Activated naive CD4-positive, alpha-beta T cell treated with anti-CD3 and anti-CD28 coated beads, Interleukin-2, amount 10 ng/mL, durations not matched to agents 7 days and 5 days (primary cell): ENCODE results near the gene MT1G.
"Not testable (repeated sequence)": the region's sequence is repeated elsewhere in the genome, so short reads cannot be mapped to it uniquely, and the experiment has no call there.

Experiments used
- CTCF ChIA-PET: fragments of 350-600 bp; sonication (Branson Sonifier 250); formaldehyde crosslinking; loops from one replicate; lab custom pipeline; 2021; ENCODE audit warnings: antibody characterized with exemption; lab: Charles Lee
- DNase-seq: peaks from one replicate; pipeline ENCODE4 v3.0.0-alpha.2; 2020
- H3K27ac Mint-ChIP-seq: one replicate; pipeline ENCODE4 v1.8.0; 2021; ENCODE audit warnings: mild to moderate bottlenecking, moderate library complexity, mixed read lengths
- H3K27me3 Mint-ChIP-seq: one replicate; pipeline ENCODE4 v1.8.0; 2021; ENCODE audit warnings: mild to moderate bottlenecking, mixed read lengths
- H3K36me3 Mint-ChIP-seq: one replicate; pipeline ENCODE4 v1.8.0; 2021; ENCODE audit warnings: mixed read lengths
- H3K4me1 Mint-ChIP-seq: one replicate; pipeline ENCODE4 v1.8.0; 2021; ENCODE audit warnings: mixed read lengths
- H3K4me3 Mint-ChIP-seq: one replicate; pipeline ENCODE4 v1.8.0; 2021; ENCODE audit warnings: mild to moderate bottlenecking, moderate library complexity, mixed read lengths
- H3K9me3 Mint-ChIP-seq: one replicate; pipeline ENCODE4 v1.8.0; 2021; ENCODE audit warnings: mixed read lengths

The MT1G gene

DNA sequence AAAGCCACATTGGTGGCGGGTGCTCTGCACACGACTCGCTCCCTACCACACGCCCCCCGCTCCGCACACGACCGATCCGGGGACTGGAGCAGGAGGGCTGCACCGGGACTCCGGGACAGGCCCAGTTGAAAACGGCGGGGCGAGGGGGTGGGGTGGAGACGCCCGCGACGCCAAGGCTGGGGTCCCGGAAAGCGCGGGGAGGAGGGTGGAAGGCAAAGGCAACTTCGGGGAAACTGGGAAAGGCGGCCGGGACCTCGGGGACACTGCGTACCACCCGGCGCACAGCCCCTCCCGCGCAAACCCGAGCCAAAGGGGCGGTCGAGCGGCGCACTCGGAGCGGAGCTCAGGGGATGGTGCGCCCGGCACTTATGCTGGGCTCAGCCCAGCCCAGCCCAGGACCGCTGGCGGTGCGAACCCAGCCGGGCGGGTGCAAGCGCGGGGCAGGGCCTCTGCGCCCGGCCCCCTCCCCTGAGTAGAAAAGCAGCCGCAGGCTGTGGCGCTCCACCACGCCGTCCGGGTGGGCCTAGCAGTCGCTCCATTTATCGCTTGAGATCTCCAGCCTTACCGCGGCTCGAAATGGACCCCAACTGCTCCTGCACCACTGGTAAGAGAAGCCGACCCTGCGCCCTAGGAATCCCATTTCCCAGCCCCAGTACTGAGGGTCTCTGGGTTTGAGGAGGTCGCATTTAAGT lies 35.6 kb downstream of the MT1G start, which contains the start of gene MT1M:
Gene MT1M (plus strand): TSS at position 504 of the 692 bp plus-strand sequence. CDS start 73 bp downstream, at position 577.
- H3K4me3 Mint-ChIP-seq = peak within 1 kb of the TSS; percentile 39
- CTCF ChIA-PET = no interaction called here

GRCh38 chr16:56631832-56632155 lies 36.1 kb downstream of the MT1G start:
- Mint-ChIP-seq H3K27me3 (peaks cover 93% of the 10 kb centered on the region), H3K4me3 (peak overlapping the region; percentile 39), H3K27ac (no peak overlapping the region), H3K4me1 (peaks cover 32% of the 10 kb centered on the region), H3K9me3 (no peaks in the 10 kb centered on the region), H3K36me3 (no peaks in the 10 kb centered on the region)
- CTCF ChIA-PET = interaction anchor here (2.2 to 2.3 kb wide), 2 partner anchors 11 to 25 kb away, joined by 4 to 12 read pairs; no protein-coding TSS in a partner anchor
- DNase-seq = no peak

More for the DNA sequence above, 35.6 kb downstream of the MT1G start, which contains the start of gene MT1M:
- Mint-ChIP-seq H3K9me3 (no peaks in the 10 kb centered on the region), H3K4me1 (peaks cover 32% of the 10 kb centered on the region), H3K27me3 (peaks cover 93% of the 10 kb centered on the region), H3K36me3 (no peaks in the 10 kb centered on the region), H3K27ac (no peak within 1 kb of the TSS)
- DNase-seq = no peak

- Mint-ChIP-seq H3K27ac (no peak overlapping the region), H3K27me3 (peaks cover 93% of the 10 kb centered on the region), H3K4me3 (no peak overlapping the region), H3K9me3 (no peaks in the 10 kb centered on the region), H3K36me3 (no peaks in the 10 kb centered on the region), H3K4me1 (peaks cover 31% of the 10 kb centered on the region)
- no peak for DNase-seq
- CTCF ChIA-PET = interaction anchor here (2.2 to 2.3 kb wide), 2 partner anchors 11 to 25 kb away, joined by 4 to 12 read pairs; no protein-coding TSS in a partner anchor
These were observed 36.7 kb downstream of the MT1G start for GRCh38 chr16:56631197-56631596.

DNA sequence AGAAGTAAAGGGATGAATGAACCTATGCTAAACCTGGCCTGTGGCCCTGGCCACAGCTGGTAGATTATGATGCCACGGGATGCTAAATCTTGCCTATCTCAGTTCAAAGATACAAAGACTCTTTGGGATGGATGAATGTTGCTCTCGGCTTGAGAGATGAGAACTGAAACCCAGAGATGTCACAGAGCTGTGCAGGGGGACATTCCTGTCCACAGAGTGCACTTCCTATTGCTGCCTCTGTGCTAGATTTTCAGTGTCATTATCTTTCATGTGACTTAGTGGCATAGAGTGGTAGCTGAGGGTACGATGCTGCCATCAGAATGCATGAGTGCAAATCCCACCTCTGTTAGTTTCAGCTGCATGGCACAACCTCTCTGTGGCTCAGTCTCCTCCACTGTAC lies 37.7 kb downstream of the MT1G start:
- no peak for DNase-seq
- CTCF ChIA-PET = interaction anchor here (0.9 to 2.3 kb wide), 3 partner anchors 12 to 73 kb away, joined by 3 to 12 read pairs (median 4); no protein-coding TSS in a partner anchor
- peaks cover 93% of the 10 kb centered on the region for H3K27me3 Mint-ChIP-seq
- no peaks in the 10 kb centered on the region for H3K36me3 Mint-ChIP-seq
- no peak overlapping the region for H3K27ac Mint-ChIP-seq
- H3K9me3 Mint-ChIP-seq = no peaks in the 10 kb centered on the region
- no peak overlapping the region for H3K4me3 Mint-ChIP-seq
- H3K4me1 Mint-ChIP-seq = peaks cover 32% of the 10 kb centered on the region

DNA sequence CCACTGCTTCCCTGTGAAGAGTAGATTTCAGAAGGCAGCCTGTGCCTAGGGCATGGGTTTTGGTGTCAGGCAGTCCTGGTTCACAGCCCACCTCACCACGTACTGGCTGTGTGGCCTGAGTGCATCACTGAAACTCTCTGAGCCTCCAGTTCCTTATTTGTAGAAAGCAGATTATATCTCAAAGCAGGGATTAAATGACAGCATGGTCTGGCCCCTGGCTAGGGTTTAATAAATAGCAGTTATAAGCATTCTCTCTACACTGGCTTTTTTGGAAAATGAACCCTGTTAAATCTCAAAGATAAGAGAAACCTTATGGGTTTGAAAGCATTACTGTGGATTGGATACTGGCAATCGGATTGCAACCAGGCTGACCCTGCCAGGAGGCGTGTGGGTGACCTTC lies 38.3 kb downstream of the MT1G start:
- Mint-ChIP-seq H3K9me3 (no peaks in the 10 kb centered on the region), H3K4me1 (peaks cover 30% of the 10 kb centered on the region), H3K4me3 (no peak overlapping the region), H3K27ac (no peak overlapping the region), H3K36me3 (no peaks in the 10 kb centered on the region), H3K27me3 (peaks cover 93% of the 10 kb centered on the region)
- no peak for DNase-seq
- CTCF ChIA-PET = interaction anchor here (2.2 to 2.3 kb wide), 2 partner anchors 13 to 23 kb away, joined by 4 to 12 read pairs; no protein-coding TSS in a partner anchor

GRCh38 chr16:56628486-56629350 lies 39.1 kb downstream of the MT1G start:
- Mint-ChIP-seq H3K27ac (peak overlapping the region; percentile 3), H3K9me3 (no peaks in the 10 kb centered on the region), H3K36me3 (peaks cover 2% of the 10 kb centered on the region), H3K4me3 (no peak overlapping the region), H3K4me1 (peaks cover 32% of the 10 kb centered on the region), H3K27me3 (peaks cover 90% of the 10 kb centered on the region)
- DNase-seq = no peak
- CTCF ChIA-PET = no interaction called here

DNA sequence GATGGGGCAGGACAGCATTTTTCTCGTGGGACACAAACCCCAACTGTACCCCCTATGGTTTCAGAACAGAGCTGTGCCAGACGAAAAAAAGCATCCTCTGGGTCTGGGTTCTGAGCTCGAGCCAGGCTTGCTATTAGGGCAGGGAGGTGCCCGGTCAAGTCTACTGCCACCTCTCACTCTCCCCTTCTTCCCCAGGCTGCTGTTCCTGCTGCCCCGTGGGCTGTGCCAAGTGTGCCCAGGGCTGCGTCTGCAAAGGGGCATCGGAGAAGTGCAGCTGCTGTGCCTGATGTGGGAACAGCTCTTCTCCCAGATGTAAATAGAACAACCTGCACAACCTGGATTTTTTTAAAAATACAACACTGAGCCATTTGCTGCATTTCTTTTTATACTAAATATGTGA lies 41.2 kb downstream of the MT1G start:
- CTCF ChIA-PET = interaction anchor here (1.3 kb wide), 1 partner anchor 18 kb away, joined by 4 read pairs; no protein-coding TSS in a partner anchor

GRCh38 chr16:56625943-56626654 lies 41.8 kb downstream of the MT1G start:
- Mint-ChIP-seq H3K4me3 (peak overlapping the region; percentile 79), H3K27ac (peak overlapping the region; percentile 62), H3K9me3 (no peaks in the 10 kb centered on the region), H3K27me3 (peaks cover 83% of the 10 kb centered on the region), H3K36me3 (peaks cover 2% of the 10 kb centered on the region), H3K4me1 (peaks cover 22% of the 10 kb centered on the region)
- CTCF ChIA-PET = interaction anchor here (1.3 kb wide), 1 partner anchor 18 kb away, joined by 4 read pairs; no protein-coding TSS in a partner anchor
- no peak for DNase-seq

More for the DNA sequence above, 41.2 kb downstream of the MT1G start:
- no peak for DNase-seq
- Mint-ChIP-seq H3K27me3 (peaks cover 83% of the 10 kb centered on the region), H3K4me1 (peaks cover 24% of the 10 kb centered on the region), H3K4me3 (peak overlapping the region; percentile 79), H3K9me3 (no peaks in the 10 kb centered on the region), H3K27ac (no peak overlapping the region), H3K36me3 (peaks cover 2% of the 10 kb centered on the region)

DNA sequence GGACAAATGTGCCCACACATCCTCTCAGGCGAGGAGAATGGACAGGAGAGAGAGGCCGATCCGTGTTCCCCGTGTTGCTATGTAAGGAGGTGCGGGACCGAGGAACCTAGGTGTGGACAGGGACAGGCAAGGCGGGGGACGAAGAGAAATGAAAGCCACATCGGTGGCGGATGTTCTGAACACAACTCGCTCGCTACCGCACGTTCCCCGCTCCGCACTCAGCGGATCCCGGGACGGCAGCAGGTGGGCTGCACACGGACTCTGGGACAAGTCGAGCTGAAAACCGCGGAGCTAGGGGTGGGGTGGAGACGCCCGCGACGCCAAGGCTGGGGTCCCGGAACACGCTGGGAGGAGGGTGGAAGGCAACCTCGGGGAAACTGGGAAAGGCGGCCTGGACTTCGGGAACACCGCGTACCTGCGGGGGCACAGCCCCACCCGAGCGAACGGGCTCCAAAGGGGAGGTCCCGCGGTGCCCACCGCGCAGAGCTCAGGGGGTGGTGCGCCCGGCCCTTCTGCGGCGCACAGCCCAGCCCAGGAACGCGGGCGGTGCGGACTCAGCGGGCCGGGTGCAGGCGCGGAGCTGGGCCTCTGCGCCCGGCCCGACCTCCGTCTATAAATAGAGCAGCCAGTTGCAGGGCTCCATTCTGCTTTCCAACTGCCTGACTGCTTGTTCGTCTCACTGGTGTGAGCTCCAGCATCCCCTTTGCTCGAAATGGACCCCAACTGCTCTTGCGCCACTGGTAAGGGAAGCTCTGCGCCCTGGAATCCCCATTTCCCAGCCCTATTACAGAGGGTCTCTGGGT lies 42.5 kb downstream of the MT1G start, which contains the start of gene MT1E:
Gene MT1E (plus strand): TSS at position 642 of the 803 bp plus-strand sequence. CDS start 71 bp downstream, at position 713.
- Mint-ChIP-seq H3K4me1 (peaks cover 22% of the 10 kb centered on the region), H3K9me3 (no peaks in the 10 kb centered on the region), H3K27ac (peak within 1 kb of the TSS; percentile 84), H3K27me3 (peaks cover 80% of the 10 kb centered on the region), H3K4me3 (peak within 1 kb of the TSS; percentile 79), H3K36me3 (peaks cover 2% of the 10 kb centered on the region)
- CTCF ChIA-PET = interaction anchor here (1.3 kb wide), 1 partner anchor 19 kb away, joined by 4 read pairs; no protein-coding TSS in a partner anchor
- DNase-seq = peak; percentile 67

DNA sequence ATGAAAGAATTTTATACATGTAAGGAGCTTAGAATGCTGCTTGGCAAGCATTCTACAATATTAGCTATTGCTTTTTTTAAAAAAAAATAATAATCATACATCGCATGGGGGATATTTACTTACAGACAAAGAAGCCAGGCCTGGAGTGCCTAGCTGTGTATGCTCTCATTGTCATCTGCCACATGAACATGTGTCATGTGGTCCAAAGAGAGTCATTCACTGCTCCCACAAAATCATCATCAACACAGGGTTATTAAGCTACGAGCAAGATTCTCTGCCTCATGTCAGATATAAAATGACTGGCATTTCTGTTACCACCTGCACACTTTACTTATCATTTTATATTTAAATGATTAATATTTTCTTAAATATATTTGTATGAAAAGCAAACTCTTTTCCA lies 44.2 kb downstream of the MT1G start:
- CTCF ChIA-PET = interaction anchor here (1.4 kb wide), 1 partner anchor 20 kb away, joined by 4 read pairs; no protein-coding TSS in a partner anchor
- Mint-ChIP-seq H3K9me3 (no peaks in the 10 kb centered on the region), H3K36me3 (peaks cover 2% of the 10 kb centered on the region), H3K27me3 (peaks cover 80% of the 10 kb centered on the region), H3K27ac (no peak overlapping the region), H3K4me1 (peaks cover 24% of the 10 kb centered on the region), H3K4me3 (no peak overlapping the region)
- no peak for DNase-seq

GRCh38 chr16:56623184-56623583 lies 44.7 kb downstream of the MT1G start:
- DNase-seq, H3K4me3 Mint-ChIP-seq, H3K27ac Mint-ChIP-seq, H3K9me3 Mint-ChIP-seq, H3K36me3 Mint-ChIP-seq: not testable (repeated sequence)
- Mint-ChIP-seq H3K27me3 (peaks cover 80% of the 10 kb centered on the region), H3K4me1 (peaks cover 28% of the 10 kb centered on the region)
- CTCF ChIA-PET = interaction anchor here (1.4 kb wide), 1 partner anchor 20 kb away, joined by 4 read pairs; no protein-coding TSS in a partner anchor

DNA sequence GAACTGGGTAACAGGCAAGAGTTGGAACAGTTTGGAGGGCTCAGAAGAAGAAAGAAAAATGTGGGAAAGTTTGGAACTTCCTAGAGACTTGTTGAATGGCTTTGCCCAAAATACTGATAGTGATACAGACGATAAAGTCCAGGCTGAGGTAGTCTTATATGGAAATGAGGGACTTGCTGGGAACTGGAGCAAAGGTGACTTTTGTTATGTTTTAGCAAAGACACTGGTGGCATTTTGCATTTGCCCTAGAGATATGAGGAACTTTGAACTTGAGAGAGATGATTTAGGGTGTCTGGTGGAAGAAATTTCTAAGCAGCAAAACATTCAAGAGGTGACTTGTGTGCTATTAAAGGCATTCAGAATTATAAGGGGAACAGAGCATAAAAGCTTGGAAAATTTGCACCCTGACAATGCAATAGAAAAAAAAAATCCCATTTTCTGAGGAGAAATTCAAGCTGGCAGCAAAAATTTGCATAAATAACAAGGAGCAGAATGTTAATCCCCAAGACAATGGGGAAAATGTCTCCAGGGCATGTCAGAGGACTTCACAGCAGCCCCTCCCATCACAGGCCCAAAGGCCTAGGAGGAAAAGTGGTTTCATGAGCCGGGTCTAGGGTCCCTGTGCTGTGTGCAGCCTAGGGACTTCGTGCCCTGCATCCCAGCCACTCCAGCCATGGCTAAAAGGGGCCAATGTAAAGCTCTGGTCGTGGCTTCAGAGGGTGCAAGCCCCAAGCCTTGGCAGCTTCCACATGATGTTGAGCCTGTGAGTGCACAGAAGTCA lies 46.0 kb downstream of the MT1G start:
- H3K9me3 Mint-ChIP-seq, CTCF ChIA-PET, DNase-seq, H3K27ac Mint-ChIP-seq, H3K4me3 Mint-ChIP-seq, H3K36me3 Mint-ChIP-seq: not testable (repeated sequence)
- H3K27me3 Mint-ChIP-seq = peaks cover 87% of the 10 kb centered on the region
- peaks cover 37% of the 10 kb centered on the region for H3K4me1 Mint-ChIP-seq
